AG09309 (cell line): ENCODE measurements around the gene TMPRSS13.

Experiments used
- DNase-seq: peaks from one replicate; pipeline ENCODE4 v3.0.0-alpha.2; 2010; ENCODE audit warnings: low read depth
- H3K4me3 ChIP-seq: 2 replicates; pipeline ENCODE4 v1.5.1; 2011; ENCODE audit warnings: mild to moderate bottlenecking, low read depth, low read length, moderate library complexity; ENCODE audit not compliant: control insufficient read depth
- CTCF ChIP-seq: IDR thresholded peaks from 2 replicates; pipeline ENCODE4 v1.5.1; 2011; ENCODE audit warnings: mild to moderate bottlenecking, low read depth, low read length, inconsistent platforms; ENCODE audit not compliant: insufficient read depth, control insufficient read depth; ENCODE audit errors: missing control alignments

The TMPRSS13 gene

DNA sequence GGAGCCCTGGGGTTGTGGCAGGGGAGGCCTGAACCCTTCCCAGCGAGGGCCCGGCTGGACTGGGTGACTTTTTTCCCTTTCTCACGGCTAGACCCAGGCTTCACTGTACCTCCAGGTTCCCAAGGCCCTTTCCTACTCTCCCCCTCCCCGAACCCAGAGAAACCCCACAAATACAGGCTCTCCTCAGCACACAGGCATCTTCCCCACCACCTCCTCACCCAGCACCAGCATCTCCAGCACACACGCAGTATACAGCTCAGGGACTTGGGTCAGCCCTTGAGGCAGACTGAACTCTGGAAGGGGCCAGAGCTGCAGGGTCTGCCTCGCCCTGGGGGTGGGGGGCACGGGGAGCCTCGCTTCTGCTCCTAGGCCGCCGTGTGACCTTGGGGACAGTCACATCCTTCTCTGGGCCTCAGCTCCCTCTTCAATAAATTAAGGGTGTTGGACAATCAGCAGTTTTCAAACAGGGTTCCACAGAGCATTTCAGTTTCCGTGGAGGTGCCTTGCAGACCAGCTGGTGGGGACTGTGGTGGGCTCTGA lies 4.5 kb downstream of the TMPRSS13 start:
- DNase-seq: no peak
- TF ChIP-seq CTCF: no peak
- H3K4me3 ChIP-seq: no peak overlapping the region

DNA sequence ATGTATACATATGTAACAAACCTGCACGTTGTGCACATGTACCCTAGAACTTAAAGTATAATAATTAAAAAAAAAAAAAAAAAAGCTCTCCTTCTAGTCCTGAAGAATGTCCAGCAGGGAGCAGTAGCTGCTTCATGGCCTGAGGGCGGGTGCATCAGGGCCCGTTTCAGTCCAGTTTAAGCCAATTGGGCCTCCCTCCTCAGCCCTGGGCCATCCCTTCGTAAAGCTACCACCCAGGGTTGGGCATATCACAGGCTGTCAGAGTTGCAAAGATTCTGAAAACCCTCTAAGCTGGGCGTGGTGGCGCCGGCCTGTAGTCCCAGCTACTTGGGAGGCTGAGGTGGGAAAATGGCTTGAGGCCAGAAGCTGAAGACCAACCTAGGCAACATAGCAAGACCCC lies 5.4 kb downstream of the TMPRSS13 start:
- no peak overlapping the region for H3K4me3 ChIP-seq
- DNase-seq: no peak
- no peak for TF ChIP-seq CTCF

- TF ChIP-seq CTCF: no peak
- no peak overlapping the region for H3K4me3 ChIP-seq
- no peak for DNase-seq
These were observed 5.9 kb downstream of the TMPRSS13 start for GRCh38 chr11:117923275-117923674.

- no peak overlapping the region for H3K4me3 ChIP-seq
- TF ChIP-seq CTCF: no peak
- DNase-seq: no peak
These were observed 7.3 kb downstream of the TMPRSS13 start for GRCh38 chr11:117921893-117922292.

DNA sequence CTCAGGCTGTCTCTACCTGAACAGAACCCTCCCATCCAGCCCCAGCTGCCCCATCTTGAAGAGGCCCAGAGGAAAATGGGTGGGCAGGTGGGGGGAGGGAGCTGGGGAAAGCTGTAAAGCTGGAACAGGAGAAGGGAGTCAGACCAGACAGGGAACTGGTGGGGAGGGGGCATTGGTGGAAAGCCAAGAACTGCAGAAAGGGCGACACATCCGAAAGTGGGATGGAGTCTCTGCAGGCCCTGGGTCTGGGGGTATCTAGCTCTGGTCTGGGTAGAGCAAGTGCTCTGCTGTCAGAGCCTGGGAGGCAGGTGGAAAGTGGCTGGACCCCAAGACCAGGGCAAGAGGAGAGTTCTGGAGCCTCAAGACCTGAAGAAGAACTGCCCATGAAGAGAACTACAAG lies 7.7 kb downstream of the TMPRSS13 start:
- no peak for DNase-seq
- no peak for TF ChIP-seq CTCF
- H3K4me3 ChIP-seq: no peak overlapping the region

DNA sequence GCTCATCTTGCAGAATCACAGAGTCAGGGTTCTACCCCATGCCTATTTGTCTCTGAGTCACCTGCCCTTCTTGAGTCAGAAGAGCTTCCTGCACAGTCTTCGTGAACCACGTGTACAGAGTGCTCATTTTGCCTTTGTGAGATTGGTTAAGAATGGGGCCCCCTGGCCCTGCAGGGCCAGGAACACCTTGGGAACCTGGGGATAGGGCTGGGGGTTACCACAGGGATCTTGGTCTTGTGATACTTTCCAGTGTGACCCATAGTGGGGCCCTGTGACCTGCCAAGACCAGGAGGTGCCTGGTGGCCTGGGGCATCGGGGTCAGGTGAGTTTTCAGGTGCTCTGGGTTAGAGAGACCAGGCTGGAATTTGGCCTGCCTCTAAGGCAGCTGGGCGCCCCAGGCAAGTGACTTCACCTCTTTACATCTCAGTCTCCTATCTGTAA lies 9.4 kb downstream of the TMPRSS13 start:
- no peak for DNase-seq
- H3K4me3 ChIP-seq: no peak overlapping the region
- no peak for TF ChIP-seq CTCF

GRCh38 chr11:117919341-117919740 lies 9.9 kb downstream of the TMPRSS13 start:
- no peak overlapping the region for H3K4me3 ChIP-seq
- TF ChIP-seq CTCF: no peak
- DNase-seq: no peak
